HG02840 (cell line): ENCODE data around the gene MATN1.

Experiments used
- ATAC-seq: cut with Tn5 transposase; IDR thresholded peaks from one replicate; pipeline ENCODE4 v1.9.1; 2021; ENCODE audit warnings: mild to moderate bottlenecking, moderate library complexity, moderate number of reproducible peaks; ENCODE audit not compliant: unreplicated experiment, low FRiP score

The MATN1 gene

GRCh38 chr1:30734106-30734505 is 10.7 kb upstream of the MATN1 start:
- no peak for ATAC-seq

- no peak for ATAC-seq
Measured at GRCh38 chr1:30733493-30733892, 10.1 kb upstream of the MATN1 start.

- no peak for ATAC-seq
Measured at GRCh38 chr1:30732277-30732996, 9.1 kb upstream of the MATN1 start.

- no peak for ATAC-seq
Measured at GRCh38 chr1:30731806-30732276, 8.5 kb upstream of the MATN1 start.

- no peak for ATAC-seq
Measured at GRCh38 chr1:30731109-30731805, 7.9 kb upstream of the MATN1 start.

- no peak for ATAC-seq
Measured at GRCh38 chr1:30730346-30731108, 7.1 kb upstream of the MATN1 start.

GRCh38 chr1:30729901-30730300 is 6.5 kb upstream of the MATN1 start:
- no peak for ATAC-seq

- no peak for ATAC-seq
Measured at GRCh38 chr1:30728832-30729638, 5.7 kb upstream of the MATN1 start.

- ATAC-seq, result no peak
Measured at GRCh38 chr1:30728340-30728739, 5.0 kb upstream of the MATN1 start.

- no peak for ATAC-seq
Measured at GRCh38 chr1:30727824-30728223, 4.4 kb upstream of the MATN1 start.

- no peak for ATAC-seq
Measured at GRCh38 chr1:30726773-30727684, 3.6 kb upstream of the MATN1 start.

- no peak for ATAC-seq
Measured at GRCh38 chr1:30726236-30726635, 2.9 kb upstream of the MATN1 start.

- no peak for ATAC-seq
Measured at GRCh38 chr1:30725450-30726095, 2.2 kb upstream of the MATN1 start.

- no peak for ATAC-seq
Measured at GRCh38 chr1:30724655-30725421, 1.5 kb upstream of the MATN1 start.

- ATAC-seq, result no peak
Measured at GRCh38 chr1:30724175-30724574, 790 bp upstream of the MATN1 start.

GRCh38 chr1:30721812-30722537 is 1.4 kb downstream of the MATN1 start:
- no peak for ATAC-seq

- ATAC-seq, result no peak
Measured at GRCh38 chr1:30721341-30721793, 2.0 kb downstream of the MATN1 start.
